Hypothalamus (tissue), 51 donors: Measurements from ENCODE around the gene HLTF.
"Not testable (repeated sequence)": the region's sequence is repeated elsewhere in the genome, so short reads cannot be mapped to it uniquely, and the experiment has no call there.

Source experiments
- DNase-seq, 51 donors: peaks; one replicate each; lab custom pipeline; 2025; lab: John Stamatoyannopoulos, UW

Gene HLTF

GRCh38 chr3:148992635-148993255 lies 93.6 kb downstream of the HLTF start:
- DNase-seq, result no peak

GRCh38 chr3:148992027-148992634 lies 94.2 kb downstream of the HLTF start:
- DNase-seq, result peak in 25 of 51 donors; percentile 21 to 61 (median 39)

GRCh38 chr3:148991219-148992026 lies 94.9 kb downstream of the HLTF start, which contains the start of gene GYG1:
GYG1 (plus strand) TSS chr3:148991540; CDS start chr3:148991641, 101 bp downstream.
- peak in 49 of 51 donors; percentile 34 to 85 (median 69) for DNase-seq

- no peak for DNase-seq
Measured at GRCh38 chr3:148990236-148990635, 96.1 kb downstream of the HLTF start.

GRCh38 chr3:148987551-148987950 lies 98.8 kb downstream of the HLTF start:
- DNase-seq, result not testable (repeated sequence)

GRCh38 chr3:148981273-148981672 lies 105.1 kb downstream of the HLTF start:
- DNase-seq, result no peak
